Adrenal gland (tissue), 12 donors: ENCODE data around the gene PELI2. TPM values are rescaled to one million over a fixed set of nuclear protein-coding genes. Genes with fewer than 3 reads are reported as not detected.
A peak's percentile ranks its signal among the peaks of the same experiment; 100 is the strongest.

Source experiments
- DNase-seq, 7 donors: peaks; one replicate each; pipeline ENCODE4 v3.0.0-alpha.2; 2019 to 2020
- H3K27ac ChIP-seq, 5 donors: fragments of 200-600 bp; sonication (generic) in 4 of 5; 1 replicate in 3 of 5; 2 replicates in 2 of 5; pipeline versions ENCODE4 v1.5.1 to v1.8.0; 2016 to 2020; ENCODE audit warnings: mild to moderate bottlenecking in 1 of 5
- H3K27me3 ChIP-seq: fragments of 200-600 bp; 2 replicates; pipeline ENCODE4 v1.8.0; 2021
- H3K36me3 ChIP-seq, 2 donors: fragments of 200-600 bp; replicated peaks in 1 of 2; 1 replicate in 1 of 2; 2 replicates in 1 of 2; pipeline versions ENCODE4 v1.5.1 to v1.8.0; 2018 to 2022
- H3K4me1 ChIP-seq, 2 donors: fragments of 200-600 bp; replicated peaks in 1 of 2; 1 replicate in 1 of 2; 2 replicates in 1 of 2; pipeline versions ENCODE4 v1.5.1 to v1.8.0; 2018 to 2021
- H3K4me3 ChIP-seq, 4 donors: fragments of 200-600 bp; sonication (generic) in 3 of 4; one replicate each; pipeline ENCODE4 v1.5.1; 2016 to 2018
- H3K9me3 ChIP-seq, 3 donors: fragments of 200-600 bp; sonication (generic) in 1 of 3; replicated peaks in 1 of 3; 1 replicate in 2 of 3; 2 replicates in 1 of 3; pipeline versions ENCODE4 v1.5.1 to v1.8.0; 2016 to 2021
- POLR2A ChIP-seq, 2 donors: fragments of 450-650 bp; IDR thresholded peaks; one replicate each; pipeline ENCODE4 v1.6.1; 2017; ENCODE audit warnings: antibody characterized with exemption in 2 of 2, mild to moderate bottlenecking in 2 of 2, moderate library complexity in 1 of 2
- WGBS, 4 donors: extraction: QIAGEN DNeasy Blood & Tissue Kit in 2 of 4; methylation state at CpG; one replicate each; pipeline versions ENCODE4 v1.1.5 to v1.1.7; 2013 to 2017; 5-methylcytosine and 5-hydroxymethylcytosine counted together
- intact Hi-C, 2 donors: fragments of 100-400 bp; cut with DNase I; formaldehyde crosslinking; loops; one replicate each; pipeline versions ENCODE4 v1.14.1 to v1.15.0; 2022 to 2023
- polyA plus RNA-seq, 3 donors: library from polyadenylated mRNA; stranded (reverse); fragments of 200-250 nt in 2 of 3; fragments of 350-450 nt in 1 of 3; fragmentation: Illumina TruSeq in 1 of 3; extraction: RNeasy Lipid Tissue Mini Kit (QIAGEN cat#74804) in 1 of 3; gene quantifications; one replicate each; pipeline ENCODE4 v1.2.3, GENCODE V29; 2013 to 2014
- total RNA-seq, 9 donors: library from RNA; depleted of rRNA in 4 of 9; stranded (reverse); fragments of >200 nt in 4 of 9; fragments of 120-200 nt in 1 of 9; fragmentation: NEBNext Ultra II Directional in 1 of 9; extraction: Animal tissue kit (Norgen Biotek cat#: 25700) in 1 of 9; gene quantifications; one replicate each; pipeline versions ENCODE4 v1.1.0 to v1.2.4, GENCODE V29; 2013 to 2023
- TF ChIP-seq, protein P1 (sequence below), 6 experiments: fragments of 450-650 bp in 4 of 6; fragments of 200-600 bp in 2 of 6; sonication (generic) in 1 of 6; IDR thresholded peaks; 1 replicate in 5 of 6; 2 replicates in 1 of 6; pipeline versions ENCODE4 v1.5.1 to v1.8.0; 2016 to 2021; ENCODE audit warnings: antibody characterized with exemption in 6 of 6, mild to moderate bottlenecking in 2 of 6, moderate library complexity in 1 of 6
- donor health status: healthy with polysubstance abuse.
- donor health status: Bipolar disorder and iron deficiency.
- donor health status: DM: yes; HTN: yes; CAD: no.
- donor health status: DM: no; HTN: no; CAD: no.
- donor health status: DM: no; HTN: no; CAD: no.
- donor health status: DM: yes; HTN: yes; CAD: no.

The PELI2 gene
- total and polyA plus RNA-seq, 12 donors, result 1.4 to 14.1 (median 5.9) TPM

DNA sequence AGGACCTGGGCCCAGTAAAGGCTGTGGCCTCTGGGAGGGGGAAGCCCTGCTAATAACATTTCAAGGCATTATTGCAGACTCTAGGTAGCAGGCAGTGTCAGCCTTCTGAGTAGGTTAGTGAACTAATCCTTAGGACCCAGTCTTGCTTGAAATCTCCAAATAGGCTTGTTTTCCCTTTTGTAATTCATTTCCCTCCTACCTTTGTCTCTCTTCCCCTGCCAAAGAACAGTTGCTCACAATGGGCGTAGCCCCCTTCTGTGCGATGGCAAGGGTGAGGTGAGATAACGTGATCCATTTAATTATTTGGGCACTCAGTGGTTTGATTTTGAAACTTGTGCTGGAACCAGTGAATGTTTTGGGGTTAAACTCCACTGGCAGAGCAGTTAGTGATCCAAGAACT is 10.9 kb downstream of the PELI2 start:
- no peaks in the 10 kb centered on the region for H3K9me3 ChIP-seq
- WGBS, 4 donors, result 87 to 95% (median 89%) methylated on average over 3 of the region's 3 CpGs
- H3K27ac ChIP-seq, result no peak overlapping the region
- no peak for DNase-seq
- H3K36me3 ChIP-seq, result no peaks in the 10 kb centered on the region
- no peaks in the 10 kb centered on the region for H3K27me3 ChIP-seq
- H3K4me1 ChIP-seq, result no peaks in the 10 kb centered on the region
- TF ChIP-seq, protein P1, sequence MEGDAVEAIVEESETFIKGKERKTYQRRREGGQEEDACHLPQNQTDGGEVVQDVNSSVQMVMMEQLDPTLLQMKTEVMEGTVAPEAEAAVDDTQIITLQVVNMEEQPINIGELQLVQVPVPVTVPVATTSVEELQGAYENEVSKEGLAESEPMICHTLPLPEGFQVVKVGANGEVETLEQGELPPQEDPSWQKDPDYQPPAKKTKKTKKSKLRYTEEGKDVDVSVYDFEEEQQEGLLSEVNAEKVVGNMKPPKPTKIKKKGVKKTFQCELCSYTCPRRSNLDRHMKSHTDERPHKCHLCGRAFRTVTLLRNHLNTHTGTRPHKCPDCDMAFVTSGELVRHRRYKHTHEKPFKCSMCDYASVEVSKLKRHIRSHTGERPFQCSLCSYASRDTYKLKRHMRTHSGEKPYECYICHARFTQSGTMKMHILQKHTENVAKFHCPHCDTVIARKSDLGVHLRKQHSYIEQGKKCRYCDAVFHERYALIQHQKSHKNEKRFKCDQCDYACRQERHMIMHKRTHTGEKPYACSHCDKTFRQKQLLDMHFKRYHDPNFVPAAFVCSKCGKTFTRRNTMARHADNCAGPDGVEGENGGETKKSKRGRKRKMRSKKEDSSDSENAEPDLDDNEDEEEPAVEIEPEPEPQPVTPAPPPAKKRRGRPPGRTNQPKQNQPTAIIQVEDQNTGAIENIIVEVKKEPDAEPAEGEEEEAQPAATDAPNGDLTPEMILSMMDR (IDR thresholded peaks at IDR 0.05), result no peak
- no peak for TF ChIP-seq POLR2A (IDR thresholded peaks at IDR 0.05)
- intact Hi-C loops, result loop anchor here in 1 of 2 donors (10.0 kb wide), 1 partner anchor 216 kb away; no protein-coding TSS in a partner anchor
- no peak overlapping the region for H3K4me3 ChIP-seq

DNA sequence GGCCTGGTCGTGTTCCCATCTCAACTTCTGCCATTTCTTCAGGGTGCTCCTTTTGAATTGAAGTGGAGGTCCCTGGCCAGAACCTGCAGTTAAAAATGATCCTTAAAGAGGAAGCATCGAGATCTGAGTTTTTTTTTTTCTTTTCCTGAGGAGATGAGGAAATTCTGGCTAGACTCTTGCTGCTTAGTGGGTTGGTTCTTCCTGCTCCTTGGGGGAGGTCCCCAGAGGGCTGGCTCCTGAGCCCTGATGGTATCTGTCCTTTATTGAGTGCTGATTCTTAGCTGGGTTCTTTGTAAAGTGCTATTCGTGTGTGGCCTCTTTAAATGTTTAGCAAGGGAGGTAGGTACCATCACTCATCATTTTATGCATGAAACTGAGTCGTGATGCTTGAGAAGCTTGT is 11.7 kb downstream of the PELI2 start:
- Histone ChIP-seq H3K9me3 (no peaks in the 10 kb centered on the region), H3K4me3 (no peak overlapping the region), H3K27ac (no peak overlapping the region), H3K4me1 (no peaks in the 10 kb centered on the region), H3K36me3 (no peaks in the 10 kb centered on the region), H3K27me3 (no peaks in the 10 kb centered on the region)
- intact Hi-C loops, result loop anchor here in 1 of 2 donors (10.0 kb wide), 1 partner anchor 215 kb away; no protein-coding TSS in a partner anchor
- TF ChIP-seq, protein P1 (IDR thresholded peaks at IDR 0.05), result no peak
- no peak for TF ChIP-seq POLR2A (IDR thresholded peaks at IDR 0.05)
- DNase-seq, result peak in 1 of 7 donors; percentile 13
- WGBS, 4 donors, result 43 to 47% (median 46%) methylated on average over 4 of the region's 4 CpGs

DNA sequence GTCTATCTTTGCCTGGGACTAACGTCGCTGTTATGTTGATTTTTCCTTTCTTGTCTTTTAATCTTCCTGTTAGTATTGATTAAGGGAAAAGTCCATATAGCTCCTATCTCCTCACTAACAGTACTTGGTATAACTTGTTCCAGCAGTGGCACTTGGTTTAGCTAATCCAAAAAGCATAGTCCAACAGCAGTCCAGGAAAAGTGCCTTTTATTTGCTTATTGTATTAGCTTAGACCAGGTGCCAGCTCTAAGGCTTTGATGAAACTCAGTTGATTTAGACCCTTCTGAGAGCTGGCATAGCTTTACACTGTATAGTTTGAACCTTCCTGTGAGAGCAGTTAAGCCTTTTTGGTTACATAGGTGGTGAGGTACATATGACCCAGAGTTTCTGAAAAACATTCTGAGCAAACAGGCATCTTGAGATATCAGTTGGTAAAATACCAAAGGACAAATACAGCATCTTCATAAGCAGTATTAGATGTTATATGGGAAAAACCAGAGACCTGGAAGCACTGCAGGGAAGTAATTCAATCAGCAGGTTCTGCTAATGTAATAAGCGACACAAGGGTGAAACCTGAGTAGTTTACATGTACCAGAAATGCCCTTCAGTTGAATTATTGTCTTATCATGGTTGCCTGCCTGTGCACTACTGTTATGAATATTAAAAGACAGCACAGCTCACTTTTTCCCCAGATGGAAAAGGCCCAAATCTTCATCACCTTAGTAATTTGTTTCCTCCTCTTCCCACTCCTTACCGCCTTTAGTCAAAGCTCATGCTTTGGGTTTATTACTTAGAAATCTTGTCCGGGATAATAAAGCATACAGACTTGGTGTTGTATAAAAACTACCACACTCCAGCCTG is 13.0 kb downstream of the PELI2 start:
- Histone ChIP-seq H3K27me3 (no peaks in the 10 kb centered on the region), H3K4me1 (no peaks in the 10 kb centered on the region), H3K27ac (no peak overlapping the region), H3K9me3 (no peaks in the 10 kb centered on the region), H3K4me3 (no peak overlapping the region), H3K36me3 (no peaks in the 10 kb centered on the region)
- TF ChIP-seq, protein P1 (IDR thresholded peaks at IDR 0.05), result no peak
- no peak for TF ChIP-seq POLR2A (IDR thresholded peaks at IDR 0.05)
- intact Hi-C loops, result no loop called here
- DNase-seq, result no peak
- WGBS, 4 donors, result 86 to 92% (median 88%) methylated on average over 5 of the region's 5 CpGs

DNA sequence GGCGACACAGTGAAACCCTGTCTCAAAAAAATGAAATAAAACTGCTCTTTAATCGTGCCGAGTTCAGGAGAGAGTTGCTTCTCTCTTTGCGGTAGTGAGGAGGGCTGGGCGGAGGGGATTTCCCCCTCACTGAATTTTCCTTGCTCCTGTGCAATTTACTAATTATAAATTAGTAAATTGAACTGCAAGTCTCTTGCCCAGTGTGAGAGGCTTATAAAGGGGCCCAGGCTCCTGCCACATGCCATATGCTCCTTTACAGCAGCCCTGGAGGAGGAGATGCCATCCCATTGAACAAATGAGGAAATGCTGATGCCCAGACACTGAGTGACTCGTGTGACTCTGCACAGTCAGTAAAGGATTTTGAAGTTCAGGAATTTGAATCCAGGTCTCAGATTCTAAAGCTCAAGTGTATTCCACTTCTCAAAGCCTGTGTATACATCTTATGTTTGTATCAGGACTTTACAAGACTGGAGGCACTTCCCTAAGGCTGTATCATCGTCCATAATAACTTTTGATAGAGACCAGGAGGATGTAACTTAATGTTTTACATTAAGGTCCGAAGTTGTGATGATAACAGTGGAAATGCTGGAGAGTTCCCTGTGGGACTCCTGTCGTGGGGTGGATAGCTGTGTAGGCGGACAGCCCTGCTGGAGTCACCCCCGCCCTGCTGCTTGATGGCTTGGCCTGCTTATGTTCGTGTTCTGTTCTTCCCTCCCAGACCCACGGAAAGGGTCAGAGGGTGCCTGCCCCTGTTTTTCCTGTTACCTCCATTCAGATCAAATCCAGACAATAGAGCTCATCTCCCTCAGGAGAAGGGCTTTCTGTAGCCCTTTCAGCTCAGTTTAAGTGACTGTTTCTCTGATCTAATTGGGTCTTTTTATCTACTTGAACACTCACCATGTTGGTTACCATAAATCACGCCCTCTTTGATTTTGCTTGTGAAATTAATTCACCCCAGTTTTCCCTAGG is 13.9 kb downstream of the PELI2 start:
- TF ChIP-seq, protein P1 (IDR thresholded peaks at IDR 0.05), result no peak
- no peak for TF ChIP-seq POLR2A (IDR thresholded peaks at IDR 0.05)
- H3K27me3 ChIP-seq, result no peaks in the 10 kb centered on the region
- intact Hi-C loops, result no loop called here
- no peak for DNase-seq
- 75 to 90% (median 79%) methylated on average over 14 of the region's 14 CpGs for WGBS, 4 donors
- H3K27ac ChIP-seq, result no peak overlapping the region
- H3K4me1 ChIP-seq, result no peaks in the 10 kb centered on the region
- no peak overlapping the region for H3K4me3 ChIP-seq
- H3K9me3 ChIP-seq, result no peaks in the 10 kb centered on the region
- no peaks in the 10 kb centered on the region for H3K36me3 ChIP-seq
